CD14-positive monocyte (primary cell): ENCODE measurements around the gene ACSS1. TPM values are rescaled to one million over a fixed set of nuclear protein-coding genes. Genes with fewer than 3 reads are reported as not detected.

Experiments used
- DNase-seq, 3 donors: peaks; one replicate each; pipeline ENCODE4 v3.0.0-alpha.2; 2011 to 2022
- H2AFZ ChIP-seq: 2 replicates; pipeline ENCODE4 v1.6.0; 2012; ENCODE audit warnings: mild to moderate bottlenecking, low read depth, low read length, inconsistent platforms; ENCODE audit not compliant: insufficient read depth, poor library complexity, severe bottlenecking
- H3K27ac ChIP-seq, 2 donors: 1 replicate in 1 of 2; 2 replicates in 1 of 2; pipeline ENCODE4 v1.5.1; 2012 to 2013; ENCODE audit warnings: low read length in 2 of 2, control low read depth in 1 of 2, inconsistent platforms in 1 of 2, low read depth in 1 of 2, mild to moderate bottlenecking in 1 of 2
- H3K27me3 ChIP-seq, 2 donors: one replicate each; pipeline versions ENCODE4 v1.6.0 to v1.6.1; 2011 to 2013; ENCODE audit warnings: low read length in 2 of 2; ENCODE audit not compliant: control insufficient read depth in 2 of 2, insufficient read depth in 2 of 2
- H3K36me3 ChIP-seq, 2 donors: replicated peaks in 1 of 2; 1 replicate in 1 of 2; 2 replicates in 1 of 2; pipeline versions ENCODE4 v1.5.1 to v1.6.1; 2012 to 2013; ENCODE audit warnings: low read length in 2 of 2, control low read depth in 1 of 2, inconsistent platforms in 1 of 2, mild to moderate bottlenecking in 1 of 2; ENCODE audit not compliant: insufficient read depth in 2 of 2, control insufficient read depth in 1 of 2
- H3K4me1 ChIP-seq, 2 donors: 1 replicate in 1 of 2; 2 replicates in 1 of 2; pipeline versions ENCODE4 v1.5.1 to v1.6.1; 2012 to 2013; ENCODE audit warnings: low read length in 2 of 2, control low read depth in 1 of 2, inconsistent platforms in 1 of 2, mild to moderate bottlenecking in 1 of 2, moderate library complexity in 1 of 2; ENCODE audit not compliant: insufficient read depth in 2 of 2, control insufficient read depth in 1 of 2
- H3K4me2 ChIP-seq: replicated peaks from 2 replicates; pipeline ENCODE3; 2012; ENCODE audit warnings: low read length, moderate library complexity, mild to moderate bottlenecking; ENCODE audit not compliant: poor library complexity, severe bottlenecking; ENCODE audit errors: extremely low read depth
- H3K4me3 ChIP-seq, 3 experiments: fragments of 200-600 bp in 1 of 3; sonication (generic) in 1 of 3; replicated peaks in 1 of 3; 1 replicate in 2 of 3; 2 replicates in 1 of 3; pipeline ENCODE4 v1.5.1; 2011 to 2013; ENCODE audit warnings: low read length in 3 of 3, mild to moderate bottlenecking in 3 of 3, control low read depth in 2 of 3, low read depth in 2 of 3, inconsistent platforms in 1 of 3, moderate library complexity in 1 of 3
- H3K79me2 ChIP-seq: 2 replicates; pipeline ENCODE4 v1.6.0; 2012; ENCODE audit warnings: mild to moderate bottlenecking, control low read depth, inconsistent platforms, low read length, moderate library complexity; ENCODE audit not compliant: insufficient read depth
- H3K9ac ChIP-seq: 2 replicates; pipeline ENCODE4 v1.6.0; 2017; ENCODE audit warnings: low read length, mild to moderate bottlenecking; ENCODE audit not compliant: insufficient read depth, poor library complexity, severe bottlenecking
- H3K9me3 ChIP-seq, 2 donors: replicated peaks in 1 of 2; 1 replicate in 1 of 2; 2 replicates in 1 of 2; pipeline versions ENCODE4 v1.5.1 to v1.6.1; 2012 to 2013; ENCODE audit warnings: low read length in 2 of 2, control low read depth in 1 of 2; ENCODE audit not compliant: control insufficient read depth in 1 of 2, insufficient read depth in 1 of 2
- H4K20me1 ChIP-seq: 2 replicates; pipeline ENCODE4 v1.6.0; 2012; ENCODE audit warnings: mild to moderate bottlenecking, low read length, control low read depth, moderate library complexity; ENCODE audit not compliant: insufficient read depth
- H3K27ac Mint-ChIP-seq, 7 donors: one replicate each; pipeline ENCODE4 v1.8.0; 2020; ENCODE audit warnings: mild to moderate bottlenecking in 7 of 7, mixed read lengths in 7 of 7, moderate library complexity in 6 of 7, inconsistent platforms in 2 of 7
- H3K27me3 Mint-ChIP-seq, 3 donors: one replicate each; pipeline ENCODE4 v1.8.0; 2021 to 2022; ENCODE audit warnings: low read depth in 3 of 3, mild to moderate bottlenecking in 3 of 3, mixed read lengths in 3 of 3, moderate library complexity in 3 of 3, inconsistent platforms in 1 of 3
- H3K36me3 Mint-ChIP-seq, 2 donors: one replicate each; pipeline ENCODE4 v1.8.0; 2020; ENCODE audit warnings: mixed read lengths in 2 of 2, inconsistent platforms in 1 of 2, mild to moderate bottlenecking in 1 of 2
- H3K4me1 Mint-ChIP-seq: one replicate; pipeline ENCODE4 v1.8.0; 2020; ENCODE audit warnings: mild to moderate bottlenecking, mixed read lengths
- H3K4me3 Mint-ChIP-seq, 2 donors: one replicate each; pipeline ENCODE4 v1.8.0; 2020; ENCODE audit warnings: mild to moderate bottlenecking in 2 of 2, mixed read lengths in 2 of 2, moderate library complexity in 1 of 2
- H3K9me3 Mint-ChIP-seq, 7 donors: one replicate each; pipeline ENCODE4 v1.8.0; 2020 to 2022; ENCODE audit warnings: mixed read lengths in 7 of 7, mild to moderate bottlenecking in 6 of 7, moderate library complexity in 6 of 7, inconsistent platforms in 2 of 7
- CTCF ChIP-seq: fragments of 200-600 bp; IDR thresholded peaks from one replicate; pipeline ENCODE4 v1.8.0; 2022; ENCODE audit warnings: antibody characterized with exemption, mild to moderate bottlenecking
- WGBS: methylation state at CpG from one replicate; pipeline ENCODE4 v1.1.5; 2013; ENCODE audit warnings: missing lambda C conversion rate; ENCODE audit not compliant: insufficient coverage; 5-methylcytosine and 5-hydroxymethylcytosine counted together
- intact Hi-C, 2 donors: fragments of 100-400 bp; cut with micrococcal nuclease; formaldehyde crosslinking; loops; one replicate each; pipeline versions ENCODE4 v1.15.0 to v1.15.1; 2023
- polyA plus RNA-seq, 3 donors: library from polyadenylated mRNA; depleted of rRNA in 1 of 3; unstranded in 2 of 3; stranded (reverse) in 1 of 3; fragments of 300-500 nt in 2 of 3; fragments of >200 nt in 1 of 3; fragmentation: Illumina TruSeq in 2 of 3; gene quantifications; 1 replicate in 2 of 3; 2 replicates in 1 of 3; pipeline ENCODE4 v1.2.3, GENCODE V29; 2012 to 2021

The ACSS1 gene
- polyA plus RNA-seq, 3 donors, result 26.6 to 32.0 (median 27.6) TPM

- peaks cover 10 to 23% of the 10 kb centered on the region in 2 donors for H3K36me3 ChIP-seq
- Mint-ChIP-seq H3K27me3 (no peaks in the 10 kb centered on the region), H3K9me3 (no peaks in the 10 kb centered on the region), H3K4me1 (peaks cover 25% of the 10 kb centered on the region), H3K36me3 (peaks cover 14 to 18% of the 10 kb centered on the region in 2 donors), H3K4me3 (no peak overlapping the region), H3K27ac (peak overlapping the region in 2 of 7 donors; percentile 16 to 57)
- no peak overlapping the region for H3K27ac ChIP-seq
- peaks cover 10% of the 10 kb centered on the region for H4K20me1 ChIP-seq
- no peak overlapping the region for H3K4me2 ChIP-seq
- DNase-seq, result no peak
- no peak for TF ChIP-seq CTCF
- intact Hi-C loops, result no loop called here
- no peaks in the 10 kb centered on the region for H3K79me2 ChIP-seq
- whole genome bisulfite sequencing, result 88% methylated on average over 5 of the region's 6 CpGs
- H2AFZ ChIP-seq, result no peak overlapping the region
- no peak overlapping the region for H3K4me3 ChIP-seq
- H3K4me1 ChIP-seq, result peaks cover 14 to 15% of the 10 kb centered on the region in 2 donors
- no peaks in the 10 kb centered on the region for H3K27me3 ChIP-seq
- no peaks in the 10 kb centered on the region for H3K9me3 ChIP-seq
- H3K9ac ChIP-seq, result no peak overlapping the region
These were observed 24.5 kb downstream of the ACSS1 start for GRCh38 chr20:25033265-25033923.

- Mint-ChIP-seq H3K4me1 (peaks cover 20% of the 10 kb centered on the region), H3K4me3 (no peak overlapping the region), H3K36me3 (peaks cover 14 to 18% of the 10 kb centered on the region in 2 donors), H3K9me3 (no peaks in the 10 kb centered on the region), H3K27ac (peak overlapping the region in 1 of 7 donors; percentile 25), H3K27me3 (no peaks in the 10 kb centered on the region)
- Histone ChIP-seq H3K4me2 (no peak overlapping the region), H3K79me2 (no peaks in the 10 kb centered on the region), H3K4me1 (peaks cover 14 to 15% of the 10 kb centered on the region in 2 donors), H3K27ac (no peak overlapping the region), H3K9me3 (no peaks in the 10 kb centered on the region), H4K20me1 (peaks cover 6% of the 10 kb centered on the region), H3K9ac (no peak overlapping the region), H2AFZ (no peak overlapping the region), H3K27me3 (no peaks in the 10 kb centered on the region), H3K4me3 (no peak overlapping the region), H3K36me3 (peaks cover 10 to 23% of the 10 kb centered on the region in 2 donors)
- DNase-seq, result no peak
- no peak for TF ChIP-seq CTCF
- intact Hi-C loops, result no loop called here
- 98% methylated on average over 25 of the region's 29 CpGs for WGBS
These were observed 25.3 kb downstream of the ACSS1 start for GRCh38 chr20:25032478-25033264.
